ENCODE results near the gene PAQR5. TPM values are rescaled to one million over a fixed set of nuclear protein-coding genes. Genes with fewer than 3 reads are reported as not detected.
A peak's percentile ranks its signal among the peaks of the same experiment; 100 is the strongest.
"Not testable (repeated sequence)": the region's sequence is repeated elsewhere in the genome, so short reads cannot be mapped to it uniquely, and the experiment has no call there.

Gene PAQR5
- total RNA-seq, 4 donors from 2014 or later = 4.2 to 16.4 (median 6.8) TPM

GRCh38 chr15:69439623-69440022, 140.9 kb downstream of the PAQR5 start:
- intact Hi-C loops (cut with DNase I; ENCODE audit: low total_unique reads) = no loop called here
- TF ChIP-seq POLR2A (IDR thresholded peaks at IDR 0.05) (no peak), CTCF (IDR thresholded peaks at IDR 0.05) (no peak)
- WGBS, 2 donors = 86 to 89% methylated on average over 4 of the region's 4 CpGs
- no peak overlapping the region for H3K4me3 ChIP-seq (ENCODE audit: low read depth, poor library complexity, severe bottlenecking)
- no peak for DNase-seq (ENCODE audit: low spot score in 2 of 2)

- WGBS, 2 donors = 88 to 89% methylated on average over 5 of the region's 5 CpGs
- intact Hi-C loops (cut with DNase I; ENCODE audit: low total_unique reads) = no loop called here
- no peak for DNase-seq (ENCODE audit: low spot score in 2 of 2)
- no peak for TF ChIP-seq POLR2A (IDR thresholded peaks at IDR 0.05)
- no peak for TF ChIP-seq CTCF (IDR thresholded peaks at IDR 0.05)
- no peak overlapping the region for H3K4me3 ChIP-seq (ENCODE audit: low read depth, poor library complexity, severe bottlenecking)
Observed at GRCh38 chr15:69443032-69443611, 144.4 kb downstream of the PAQR5 start.

- no peak overlapping the region for H3K4me3 ChIP-seq (ENCODE audit: low read depth, poor library complexity, severe bottlenecking)
- DNase-seq (ENCODE audit: low spot score in 2 of 2) = no peak
- TF ChIP-seq POLR2A (IDR thresholded peaks at IDR 0.05) (no peak), CTCF (IDR thresholded peaks at IDR 0.05) (no peak)
- 92 to 96% methylated on average over 7 of the region's 7 CpGs for WGBS, 2 donors
- intact Hi-C loops (cut with DNase I; ENCODE audit: low total_unique reads) = no loop called here
Observed at GRCh38 chr15:69444686-69445085, 146.0 kb downstream of the PAQR5 start.

DNA sequence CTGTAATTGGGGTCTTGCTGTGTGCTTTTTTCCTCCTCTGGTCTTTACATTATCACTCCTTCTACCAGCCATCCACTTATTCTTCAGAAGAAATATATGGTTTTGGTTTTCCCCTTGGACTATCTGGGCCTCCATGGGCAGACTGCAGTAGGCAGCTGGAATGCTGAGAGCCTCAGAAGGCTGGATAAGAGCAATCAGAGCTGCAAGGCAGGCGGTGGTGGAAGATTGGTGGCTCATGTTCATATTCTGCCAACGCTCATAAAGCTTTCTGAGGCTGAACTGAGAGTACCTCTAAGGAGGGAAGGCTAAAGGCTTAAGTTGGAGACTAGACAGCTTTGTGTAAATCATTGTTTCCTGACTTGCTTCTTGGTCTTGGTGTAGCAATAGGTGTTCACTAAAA, 148.2 kb downstream of the PAQR5 start:
- intact Hi-C loops (cut with DNase I; ENCODE audit: low total_unique reads) = no loop called here
- TF ChIP-seq POLR2A (IDR thresholded peaks at IDR 0.05) (no peak), CTCF (IDR thresholded peaks at IDR 0.05) (no peak)
- H3K4me3 ChIP-seq (ENCODE audit: low read depth, poor library complexity, severe bottlenecking) = no peak overlapping the region
- no peak for DNase-seq (ENCODE audit: low spot score in 2 of 2)
- 96% methylated on average over 2 of the region's 2 CpGs for WGBS, 2 donors

DNA sequence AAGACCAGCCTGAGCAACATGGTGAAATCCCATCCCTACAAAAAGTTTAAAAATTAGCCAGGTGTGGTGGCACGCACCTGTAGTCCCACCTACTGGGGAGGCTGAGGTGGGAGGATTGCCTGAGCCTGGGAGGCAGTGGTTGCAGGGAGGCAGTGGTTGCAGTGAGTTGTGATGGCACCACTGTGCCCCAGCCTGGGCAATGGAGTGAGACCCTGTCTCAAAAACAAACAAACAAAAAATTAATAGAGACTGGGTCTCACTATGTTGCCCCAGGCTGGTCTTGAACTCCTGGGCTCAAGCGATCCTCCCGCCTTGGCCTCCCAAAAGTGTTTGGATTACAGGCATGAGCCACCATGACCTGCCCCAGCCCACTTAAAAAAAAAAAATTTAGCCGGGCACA, 151.5 kb downstream of the PAQR5 start:
- 83 to 100% methylated on average over 4 of the region's 4 CpGs for WGBS, 2 donors
- H3K4me3 ChIP-seq (ENCODE audit: low read depth, poor library complexity, severe bottlenecking); intact Hi-C loops (cut with DNase I; ENCODE audit: low total_unique reads): not testable (repeated sequence)
- peak in 1 of 2 donors; percentile 76 for DNase-seq (ENCODE audit: low spot score in 2 of 2)

DNA sequence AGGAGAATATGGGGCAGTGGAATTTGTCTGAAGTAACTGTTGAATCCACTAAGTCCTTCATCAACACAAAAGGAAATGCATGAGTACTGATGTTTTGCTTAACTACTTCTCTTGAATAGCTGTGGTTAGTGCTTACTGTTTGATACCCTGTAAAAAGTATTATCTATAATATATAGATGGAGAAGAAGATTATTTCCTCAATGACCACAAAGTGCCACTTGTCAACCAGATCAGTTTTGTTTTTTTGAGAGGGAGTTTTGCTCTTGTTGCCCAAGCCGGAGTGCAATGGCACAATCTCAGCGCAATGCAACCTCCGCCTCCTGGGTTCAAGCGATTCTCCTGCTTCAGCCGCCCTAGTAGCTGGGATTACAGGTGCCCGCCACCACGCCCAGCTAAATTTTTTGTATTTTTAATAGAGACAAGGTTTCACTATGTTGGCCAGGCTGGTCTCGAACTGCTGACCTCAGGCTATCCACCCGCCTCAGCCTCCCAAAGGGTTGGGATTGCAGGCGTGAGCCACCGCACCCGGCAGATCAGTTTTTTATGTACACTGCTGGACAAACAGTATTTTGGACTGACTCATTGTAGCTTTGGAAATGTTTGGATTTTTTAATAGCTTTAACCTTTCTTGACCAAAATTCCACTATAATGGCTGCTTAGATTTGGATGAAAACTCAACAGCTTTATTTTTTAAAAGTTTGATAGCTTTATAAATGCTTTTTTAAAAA, 152.4 kb downstream of the PAQR5 start:
- no peak overlapping the region for H3K4me3 ChIP-seq (ENCODE audit: low read depth, poor library complexity, severe bottlenecking)
- 91% methylated on average over 12 of the region's 12 CpGs for WGBS, 2 donors
- no peak for TF ChIP-seq POLR2A (IDR thresholded peaks at IDR 0.05)
- no peak for TF ChIP-seq CTCF (IDR thresholded peaks at IDR 0.05)
- peak in 1 of 2 donors; percentile 80 for DNase-seq (ENCODE audit: low spot score in 2 of 2)
- intact Hi-C loops (cut with DNase I; ENCODE audit: low total_unique reads) = no loop called here

Data from lower leg skin (tissue), 4 donors.